Caco-2 (cell line): ENCODE measurements around the gene EHBP1. TPM values are rescaled to one million over a fixed set of nuclear protein-coding genes. Genes with fewer than 3 reads are reported as not detected.

Experiments used
- BruUV-seq: library from RNA; stranded (reverse); fragments of 400-500 nt; replicated peaks from 2 replicates; lab custom pipeline; 2021; lab: Mats Ljungman, UMichigan
- CTCF ChIA-PET: fragments of 300-600 bp; sonication (Branson Sonifier 250); formaldehyde crosslinking; loops from one replicate; lab custom pipeline; 2022; ENCODE audit warnings: antibody characterized with exemption; lab: Charles Lee
- POLR2A ChIA-PET: fragments of 300-600 bp; sonication (Branson Sonifier 250); formaldehyde crosslinking; loops from one replicate; lab custom pipeline; 2022; ENCODE audit warnings: antibody characterized with exemption; lab: Charles Lee
- DNase-seq, 2 experiments: peaks; one replicate each; pipeline versions ENCODE4 v3.0.0 to v3.0.0-alpha.2; 2020 to 2022
- H3K27me3 ChIP-seq: replicated peaks from 2 replicates; pipeline ENCODE4 v1.6.0; 2011; ENCODE audit warnings: low read length; ENCODE audit not compliant: control insufficient read depth, insufficient read depth
- H3K36me3 ChIP-seq: 2 replicates; pipeline ENCODE4 v1.5.1; 2011; ENCODE audit warnings: low read length; ENCODE audit not compliant: control insufficient read depth, insufficient read depth
- H3K4me1 ChIP-seq: fragments of 250-450 bp; sonication (Bioruptor Pico); 2 replicates; pipeline ENCODE4 v1.5.1; 2020; ENCODE audit warnings: mild to moderate bottlenecking
- H3K4me3 ChIP-seq: 2 replicates; pipeline ENCODE4 v1.5.1; 2011; ENCODE audit warnings: low read depth, mild to moderate bottlenecking, control low read depth, low read length
- H3K9me3 ChIP-seq: fragments of 250-450 bp; sonication (Bioruptor Pico); 2 replicates; pipeline ENCODE4 v1.5.1; 2020; ENCODE audit warnings: mild to moderate bottlenecking, moderate library complexity
- H3K27ac Mint-ChIP-seq: one replicate; pipeline ENCODE4 v1.8.0; 2022; ENCODE audit warnings: mixed read lengths; ENCODE audit not compliant: unreplicated experiment
- H3K27me3 Mint-ChIP-seq: one replicate; pipeline ENCODE4 v1.8.0; 2022; ENCODE audit warnings: mixed read lengths; ENCODE audit not compliant: insufficient read depth, unreplicated experiment
- H3K36me3 Mint-ChIP-seq: one replicate; pipeline ENCODE4 v1.8.0; 2022; ENCODE audit warnings: mild to moderate bottlenecking, mixed read lengths; ENCODE audit not compliant: insufficient read depth, unreplicated experiment
- H3K4me1 Mint-ChIP-seq: one replicate; pipeline ENCODE4 v1.8.0; 2022; ENCODE audit warnings: low read depth, mixed read lengths; ENCODE audit not compliant: unreplicated experiment
- H3K4me3 Mint-ChIP-seq: one replicate; pipeline ENCODE4 v1.8.0; 2022; ENCODE audit warnings: mild to moderate bottlenecking, moderate library complexity, mixed read lengths; ENCODE audit not compliant: unreplicated experiment
- H3K9me3 Mint-ChIP-seq: one replicate; pipeline ENCODE4 v1.8.0; 2022; ENCODE audit warnings: mixed read lengths; ENCODE audit not compliant: unreplicated experiment
- intact Hi-C: fragments of 100-400 bp; cut with micrococcal nuclease; formaldehyde crosslinking; loops from one replicate; pipeline ENCODE4 v1.10.0; 2022; ENCODE audit not compliant: unreplicated experiment
- total RNA-seq: library from RNA; stranded (reverse); gene quantifications from 2 replicates; pipeline ENCODE4 v1.2.3, GENCODE V29; 2022
- TF ChIP-seq, protein P1 (sequence below), 2 experiments: fragments of 200-600 bp in 1 of 2; IDR thresholded peaks; 1 replicate in 1 of 2; 2 replicates in 1 of 2; pipeline versions ENCODE4 v1.5.1 to v1.8.0; 2011 to 2022; ENCODE audit warnings: antibody characterized with exemption in 1 of 2, control low read depth in 1 of 2, inconsistent platforms in 1 of 2, low read depth in 1 of 2, low read length in 1 of 2, mild to moderate bottlenecking in 1 of 2, moderate library complexity in 1 of 2; ENCODE audit not compliant: insufficient read depth in 1 of 2, severe bottlenecking in 1 of 2, unreplicated experiment in 1 of 2

EHBP1 gene
- total RNA-seq, 1 experiment from 2014 or later, result 120 TPM

GRCh38 chr2:62938126-62938525, 232.6 kb downstream of the EHBP1 start:
- H3K27me3 Mint-ChIP-seq, result no peaks in the 10 kb centered on the region
- POLR2A ChIA-PET, result no interaction called here
- H3K27ac Mint-ChIP-seq, result no peak overlapping the region

GRCh38 chr2:62939735-62940491, 234.4 kb downstream of the EHBP1 start:
- BruUV-seq, result no TSS peak
- H3K9me3 ChIP-seq, result no peaks in the 10 kb centered on the region
- H3K4me3 Mint-ChIP-seq, result no peak overlapping the region

More at GRCh38 chr2:62938126-62938525, 232.6 kb downstream of the EHBP1 start:
- TF ChIP-seq, protein P1, sequence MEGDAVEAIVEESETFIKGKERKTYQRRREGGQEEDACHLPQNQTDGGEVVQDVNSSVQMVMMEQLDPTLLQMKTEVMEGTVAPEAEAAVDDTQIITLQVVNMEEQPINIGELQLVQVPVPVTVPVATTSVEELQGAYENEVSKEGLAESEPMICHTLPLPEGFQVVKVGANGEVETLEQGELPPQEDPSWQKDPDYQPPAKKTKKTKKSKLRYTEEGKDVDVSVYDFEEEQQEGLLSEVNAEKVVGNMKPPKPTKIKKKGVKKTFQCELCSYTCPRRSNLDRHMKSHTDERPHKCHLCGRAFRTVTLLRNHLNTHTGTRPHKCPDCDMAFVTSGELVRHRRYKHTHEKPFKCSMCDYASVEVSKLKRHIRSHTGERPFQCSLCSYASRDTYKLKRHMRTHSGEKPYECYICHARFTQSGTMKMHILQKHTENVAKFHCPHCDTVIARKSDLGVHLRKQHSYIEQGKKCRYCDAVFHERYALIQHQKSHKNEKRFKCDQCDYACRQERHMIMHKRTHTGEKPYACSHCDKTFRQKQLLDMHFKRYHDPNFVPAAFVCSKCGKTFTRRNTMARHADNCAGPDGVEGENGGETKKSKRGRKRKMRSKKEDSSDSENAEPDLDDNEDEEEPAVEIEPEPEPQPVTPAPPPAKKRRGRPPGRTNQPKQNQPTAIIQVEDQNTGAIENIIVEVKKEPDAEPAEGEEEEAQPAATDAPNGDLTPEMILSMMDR (IDR thresholded peaks at IDR 0.05; ENCODE audit: insufficient read depth in 1 of 2, low read depth in 1 of 2, low read length in 1 of 2, severe bottlenecking in 1 of 2, unreplicated experiment in 1 of 2), result no peak
- Mint-ChIP-seq H3K36me3 (no peaks in the 10 kb centered on the region), H3K4me1 (no peaks in the 10 kb centered on the region), H3K9me3 (no peaks in the 10 kb centered on the region), H3K4me3 (no peak overlapping the region)
- H3K4me1 ChIP-seq, result no peaks in the 10 kb centered on the region
- H3K9me3 ChIP-seq, result no peaks in the 10 kb centered on the region
- DNase-seq, result no peak
- BruUV-seq, result no TSS peak
- intact Hi-C loops, result no loop called here
- CTCF ChIA-PET, result no interaction called here
- no peaks in the 10 kb centered on the region for H3K36me3 ChIP-seq
- H3K4me3 ChIP-seq, result no peak overlapping the region
- no peaks in the 10 kb centered on the region for H3K27me3 ChIP-seq

DNA sequence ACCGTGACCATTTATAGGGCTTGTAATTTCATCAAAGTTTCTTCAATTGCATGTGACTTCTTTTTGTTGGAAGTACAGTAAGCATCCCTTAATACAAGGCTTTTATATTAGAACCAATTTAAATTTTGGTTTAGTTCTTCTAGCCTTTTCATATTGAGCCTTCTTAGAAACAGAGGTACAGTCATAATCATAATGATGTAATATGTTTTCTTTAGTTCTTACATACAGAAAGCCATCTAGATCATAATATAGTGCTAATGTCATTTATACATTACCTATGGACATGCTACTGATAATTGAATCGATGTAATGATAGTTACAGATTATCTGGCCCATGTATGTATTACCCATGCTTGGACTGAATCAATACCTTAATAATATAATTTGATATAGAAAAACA, 235.2 kb downstream of the EHBP1 start:
- Histone ChIP-seq H3K4me1 (no peaks in the 10 kb centered on the region), H3K9me3 (no peaks in the 10 kb centered on the region), H3K36me3 (no peaks in the 10 kb centered on the region), H3K27me3 (no peaks in the 10 kb centered on the region), H3K4me3 (no peak overlapping the region)
- POLR2A ChIA-PET, result no interaction called here
- Mint-ChIP-seq H3K9me3 (no peaks in the 10 kb centered on the region), H3K27ac (no peak overlapping the region), H3K27me3 (no peaks in the 10 kb centered on the region), H3K4me3 (no peak overlapping the region), H3K36me3 (no peaks in the 10 kb centered on the region), H3K4me1 (no peaks in the 10 kb centered on the region)
- CTCF ChIA-PET, result no interaction called here
- no peak for DNase-seq
- BruUV-seq, result no TSS peak
- TF ChIP-seq, protein P1 (IDR thresholded peaks at IDR 0.05; ENCODE audit: insufficient read depth in 1 of 2, low read depth in 1 of 2, low read length in 1 of 2, severe bottlenecking in 1 of 2, unreplicated experiment in 1 of 2), result no peak
- intact Hi-C loops, result no loop called here

More at GRCh38 chr2:62939735-62940491, 234.4 kb downstream of the EHBP1 start:
- TF ChIP-seq, protein P1 (IDR thresholded peaks at IDR 0.05; ENCODE audit: insufficient read depth in 1 of 2, low read depth in 1 of 2, low read length in 1 of 2, severe bottlenecking in 1 of 2, unreplicated experiment in 1 of 2), result no peak
- no peaks in the 10 kb centered on the region for H3K27me3 Mint-ChIP-seq
- Histone ChIP-seq H3K4me1 (no peaks in the 10 kb centered on the region), H3K4me3 (no peak overlapping the region), H3K36me3 (no peaks in the 10 kb centered on the region), H3K27me3 (no peaks in the 10 kb centered on the region)
- H3K36me3 Mint-ChIP-seq, result no peaks in the 10 kb centered on the region
- DNase-seq, result no peak
- no peaks in the 10 kb centered on the region for H3K9me3 Mint-ChIP-seq
- intact Hi-C loops, result no loop called here
- H3K4me1 Mint-ChIP-seq, result no peaks in the 10 kb centered on the region
- POLR2A ChIA-PET, result no interaction called here
- CTCF ChIA-PET, result no interaction called here
- no peak overlapping the region for H3K27ac Mint-ChIP-seq
